ENCODE results near the gene SUPT7L.

GRCh38 chr2:27671235-27671634, 7.8 kb upstream of the SUPT7L start:
- TF ChIP-seq, protein P1, sequence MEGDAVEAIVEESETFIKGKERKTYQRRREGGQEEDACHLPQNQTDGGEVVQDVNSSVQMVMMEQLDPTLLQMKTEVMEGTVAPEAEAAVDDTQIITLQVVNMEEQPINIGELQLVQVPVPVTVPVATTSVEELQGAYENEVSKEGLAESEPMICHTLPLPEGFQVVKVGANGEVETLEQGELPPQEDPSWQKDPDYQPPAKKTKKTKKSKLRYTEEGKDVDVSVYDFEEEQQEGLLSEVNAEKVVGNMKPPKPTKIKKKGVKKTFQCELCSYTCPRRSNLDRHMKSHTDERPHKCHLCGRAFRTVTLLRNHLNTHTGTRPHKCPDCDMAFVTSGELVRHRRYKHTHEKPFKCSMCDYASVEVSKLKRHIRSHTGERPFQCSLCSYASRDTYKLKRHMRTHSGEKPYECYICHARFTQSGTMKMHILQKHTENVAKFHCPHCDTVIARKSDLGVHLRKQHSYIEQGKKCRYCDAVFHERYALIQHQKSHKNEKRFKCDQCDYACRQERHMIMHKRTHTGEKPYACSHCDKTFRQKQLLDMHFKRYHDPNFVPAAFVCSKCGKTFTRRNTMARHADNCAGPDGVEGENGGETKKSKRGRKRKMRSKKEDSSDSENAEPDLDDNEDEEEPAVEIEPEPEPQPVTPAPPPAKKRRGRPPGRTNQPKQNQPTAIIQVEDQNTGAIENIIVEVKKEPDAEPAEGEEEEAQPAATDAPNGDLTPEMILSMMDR (optimal IDR thresholded peaks at IDR 0.05 in 1 of 3, IDR thresholded peaks at IDR 0.05 in 1 of 3, conservative IDR thresholded peaks at IDR 0.05 in 1 of 3; ENCODE audit: extremely low read depth in 1 of 3, insufficient read depth in 2 of 3, low read length in 3 of 3), result no peak
- no peak for TF ChIP-seq EZH2 (IDR thresholded peaks at IDR 0.05; ENCODE audit: low read length)

Measured in keratinocyte (primary cell).